ENCODE data around the gene TMEM151B. TPM values are rescaled to one million over a fixed set of nuclear protein-coding genes. Genes with fewer than 3 reads are reported as not detected.

Gene TMEM151B
- total and polyA plus RNA-seq, 9 of the 15 experiments (the other 6 are each of a cell fraction or from before 2014, with no cell fraction given) = not detected

DNA sequence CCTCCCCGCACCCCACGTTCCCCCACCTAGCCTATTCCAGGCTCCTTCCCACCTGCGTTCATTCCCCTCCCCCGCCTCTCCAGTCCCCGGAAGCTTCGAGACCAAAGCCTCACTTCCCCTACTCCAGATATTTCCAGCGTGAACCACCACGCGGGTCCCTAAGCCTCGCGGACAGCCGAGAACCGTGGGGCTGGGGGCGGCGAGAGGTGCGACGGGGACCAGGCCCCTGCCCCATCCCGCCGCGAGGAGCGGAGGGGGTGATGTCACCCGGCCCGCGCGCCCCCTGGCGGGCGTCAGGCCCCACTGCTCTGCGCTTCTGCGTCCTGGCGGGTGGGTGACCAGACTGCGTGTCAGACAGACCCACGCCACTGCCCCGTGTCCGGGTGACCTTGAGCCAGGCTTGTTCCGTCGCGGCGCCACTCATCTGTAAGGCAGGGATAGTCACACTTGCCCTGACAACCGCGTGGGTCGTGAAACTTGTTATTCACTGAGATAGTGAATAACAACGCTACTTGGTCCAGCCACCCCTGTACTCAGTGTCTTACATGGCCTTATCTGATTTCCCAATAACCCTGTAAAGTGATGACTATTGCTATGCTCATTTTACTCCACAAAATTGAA is 32.3 kb upstream of the TMEM151B start (continued):
- TF ChIP-seq CEBPG (CRISPR knock-in tag; IDR thresholded peaks at IDR 0.05) (peak; percentile 80), CEBPG (tag; conservative IDR thresholded peaks at IDR 0.05 in 1 of 2, IDR thresholded peaks at IDR 0.05 in 1 of 2) (peak; percentile 49 to 72; a peak in 2 of 4 replicates), MBD2 (IDR thresholded peaks at IDR 0.05; ENCODE audit: borderline replicate concordance, low read depth) (peak; percentile 33; the same call in 1 of the 2 replicates), GATA2 (CRISPR knock-in tag; IDR thresholded peaks at IDR 0.05) (0 out of 2 replicates have a peak, but pooled peaks have one; percentile 38), KAT2B (IDR thresholded peaks at IDR 0.05; ENCODE audit: low read depth, low read length) (no peak), ZNF764 (CRISPR knock-in tag; IDR thresholded peaks at IDR 0.05; ENCODE audit: low read depth) (no peak; the same call in 1 of the 2 replicates), EP400 (IDR thresholded peaks at IDR 0.05) (peak; percentile 95), ZKSCAN1 (IDR thresholded peaks at IDR 0.05; ENCODE audit: low read depth, low read length) (no peak; the same call in 1 of the 2 replicates), HDAC6 (IDR thresholded peaks at IDR 0.05; ENCODE audit: low read depth, low read length) (0 out of 2 replicates have a peak, but pooled peaks have one; percentile 27), DPF2 (IDR thresholded peaks at IDR 0.05) (peak; percentile 54; the same call in 1 of the 2 replicates), ZNF551 (CRISPR knock-in tag; IDR thresholded peaks at IDR 0.05) (no peak), CSDE1 (IDR thresholded peaks at IDR 0.05) (no peak), PATZ1 (CRISPR knock-in tag; IDR thresholded peaks at IDR 0.05; ENCODE audit: borderline replicate concordance) (no peak), NR2C1 (IDR thresholded peaks at IDR 0.05) (0 out of 2 replicates have a peak, but pooled peaks have one; percentile 9), NR2C1 (tag; IDR thresholded peaks at IDR 0.05) (no peak), SP1 (CRISPR knock-in tag; IDR thresholded peaks at IDR 0.05) (peak; percentile 83), MCM5 (IDR thresholded peaks at IDR 0.05; ENCODE audit: low read depth) (no peak), SMAD2 (IDR thresholded peaks at IDR 0.05; ENCODE audit: low read depth, low read length) (no peak), HMGN3 (IDR thresholded peaks at IDR 0.05; ENCODE audit: borderline replicate concordance, extremely low read depth, insufficient read length, low read depth, low read length) (peak; percentile 95), SAFB2 (IDR thresholded peaks at IDR 0.05; ENCODE audit: borderline replicate concordance, low read depth, low read length, severe bottlenecking) (no peak), ZNF41 (CRISPR knock-in tag; conservative IDR thresholded peaks at IDR 0.05) (no peak), SAFB (IDR thresholded peaks at IDR 0.05; ENCODE audit: borderline replicate concordance, low read depth, low read length) (peak; percentile 92; the same call in 1 of the 2 replicates), NCOR1 (IDR thresholded peaks at IDR 0.05) (peak; percentile 57), ZNF175 (CRISPR knock-in tag; IDR thresholded peaks at IDR 0.05; ENCODE audit: low read depth) (peak; percentile 76; the same call in 1 of the 2 replicates), HSF4 (CRISPR knock-in tag; IDR thresholded peaks at IDR 0.05; ENCODE audit: borderline replicate concordance) (no peak)
- TF ChIP-seq, protein P1, sequence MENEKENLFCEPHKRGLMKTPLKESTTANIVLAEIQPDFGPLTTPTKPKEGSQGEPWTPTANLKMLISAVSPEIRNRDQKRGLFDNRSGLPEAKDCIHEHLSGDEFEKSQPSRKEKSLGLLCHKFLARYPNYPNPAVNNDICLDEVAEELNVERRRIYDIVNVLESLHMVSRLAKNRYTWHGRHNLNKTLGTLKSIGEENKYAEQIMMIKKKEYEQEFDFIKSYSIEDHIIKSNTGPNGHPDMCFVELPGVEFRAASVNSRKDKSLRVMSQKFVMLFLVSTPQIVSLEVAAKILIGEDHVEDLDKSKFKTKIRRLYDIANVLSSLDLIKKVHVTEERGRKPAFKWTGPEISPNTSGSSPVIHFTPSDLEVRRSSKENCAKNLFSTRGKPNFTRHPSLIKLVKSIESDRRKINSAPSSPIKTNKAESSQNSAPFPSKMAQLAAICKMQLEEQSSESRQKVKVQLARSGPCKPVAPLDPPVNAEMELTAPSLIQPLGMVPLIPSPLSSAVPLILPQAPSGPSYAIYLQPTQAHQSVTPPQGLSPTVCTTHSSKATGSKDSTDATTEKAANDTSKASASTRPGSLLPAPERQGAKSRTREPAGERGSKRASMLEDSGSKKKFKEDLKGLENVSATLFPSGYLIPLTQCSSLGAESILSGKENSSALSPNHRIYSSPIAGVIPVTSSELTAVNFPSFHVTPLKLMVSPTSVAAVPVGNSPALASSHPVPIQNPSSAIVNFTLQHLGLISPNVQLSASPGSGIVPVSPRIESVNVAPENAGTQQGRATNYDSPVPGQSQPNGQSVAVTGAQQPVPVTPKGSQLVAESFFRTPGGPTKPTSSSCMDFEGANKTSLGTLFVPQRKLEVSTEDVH (IDR thresholded peaks at IDR 0.05; ENCODE audit: low read depth, partially characterized antibody) = peak; percentile 73

Measured in K562 (cell line).